ENCODE measurements around the gene ADARB1.

Gene ADARB1

GRCh38 chr21:45210461-45210983 lies 136.1 kb downstream of the ADARB1 start:
- no peak for DNase-seq

- DNase-seq: no peak
Measured at GRCh38 chr21:45211661-45212060, 137.3 kb downstream of the ADARB1 start.

GRCh38 chr21:45213392-45213791 lies 139.0 kb downstream of the ADARB1 start:
- DNase-seq: no peak

- DNase-seq: no peak
Measured at GRCh38 chr21:45215213-45215612, 140.8 kb downstream of the ADARB1 start.

DNA sequence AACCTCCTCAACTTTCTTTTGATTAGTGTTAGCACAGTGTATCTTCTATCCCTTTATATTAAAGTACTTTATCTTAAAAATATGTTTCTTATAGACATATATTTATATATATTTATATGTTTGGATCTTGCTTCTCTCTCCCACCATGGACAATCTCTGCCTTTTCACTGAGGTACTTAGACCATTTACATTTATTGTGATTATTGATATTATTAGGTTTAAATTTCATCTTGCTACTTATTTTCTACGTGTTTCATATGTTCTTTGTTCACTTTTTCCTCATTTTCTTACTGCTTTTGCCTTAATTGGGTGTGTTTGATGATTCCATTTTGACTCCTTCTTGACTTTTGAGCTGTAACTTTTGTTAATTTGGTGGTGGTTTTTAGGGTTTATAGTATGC lies 142.6 kb downstream of the ADARB1 start:
- no peak for DNase-seq

DNA sequence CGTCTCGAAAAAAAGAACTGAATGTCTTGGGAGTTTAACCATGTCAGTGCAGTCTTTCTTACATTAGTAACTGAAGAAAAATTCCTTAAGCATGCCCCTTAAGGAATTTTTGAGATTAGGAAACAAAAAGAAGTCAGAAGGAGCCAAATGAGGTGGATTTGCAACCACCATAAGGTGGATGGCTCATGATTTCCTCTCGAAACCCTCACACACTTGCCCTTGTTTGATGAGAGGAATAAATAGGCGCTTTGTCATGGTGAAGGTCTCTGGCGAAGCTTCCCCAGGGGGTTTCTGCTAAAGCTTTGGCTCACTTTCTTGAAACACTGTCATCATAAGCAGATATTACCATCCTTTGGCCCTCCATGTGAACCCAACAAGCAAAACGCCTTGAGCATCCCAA lies 145.1 kb downstream of the ADARB1 start:
- DNase-seq: no peak

DNA sequence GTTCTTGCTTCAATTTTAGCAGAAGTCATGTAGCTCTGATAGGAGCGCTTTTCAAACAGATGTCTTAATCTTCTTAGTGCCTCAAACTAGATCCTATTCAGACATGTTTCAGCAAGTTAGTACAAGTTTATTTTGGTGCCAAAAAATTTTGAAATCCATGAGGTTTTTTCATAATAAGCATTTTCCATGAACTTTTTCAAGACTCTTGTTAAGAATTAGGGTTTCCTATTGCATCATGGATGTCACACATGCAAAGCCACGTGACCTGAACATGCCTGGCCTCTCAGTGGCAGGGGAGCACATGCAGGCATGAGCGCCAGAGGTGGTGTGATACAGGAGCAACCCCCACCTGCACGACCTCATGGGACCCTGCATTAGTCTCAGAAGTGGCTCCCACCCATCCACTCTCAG lies 145.7 kb downstream of the ADARB1 start:
- no peak for DNase-seq

- no peak for DNase-seq
Measured at GRCh38 chr21:45220714-45221490, 146.5 kb downstream of the ADARB1 start.

GRCh38 chr21:45222001-45222400 lies 147.6 kb downstream of the ADARB1 start:
- DNase-seq: no peak

GRCh38 chr21:45223236-45224185 lies 149.1 kb downstream of the ADARB1 start:
- DNase-seq: no peak

- peak; percentile 27 for DNase-seq
Measured at GRCh38 chr21:45224189-45224938, 150.0 kb downstream of the ADARB1 start.

DNA sequence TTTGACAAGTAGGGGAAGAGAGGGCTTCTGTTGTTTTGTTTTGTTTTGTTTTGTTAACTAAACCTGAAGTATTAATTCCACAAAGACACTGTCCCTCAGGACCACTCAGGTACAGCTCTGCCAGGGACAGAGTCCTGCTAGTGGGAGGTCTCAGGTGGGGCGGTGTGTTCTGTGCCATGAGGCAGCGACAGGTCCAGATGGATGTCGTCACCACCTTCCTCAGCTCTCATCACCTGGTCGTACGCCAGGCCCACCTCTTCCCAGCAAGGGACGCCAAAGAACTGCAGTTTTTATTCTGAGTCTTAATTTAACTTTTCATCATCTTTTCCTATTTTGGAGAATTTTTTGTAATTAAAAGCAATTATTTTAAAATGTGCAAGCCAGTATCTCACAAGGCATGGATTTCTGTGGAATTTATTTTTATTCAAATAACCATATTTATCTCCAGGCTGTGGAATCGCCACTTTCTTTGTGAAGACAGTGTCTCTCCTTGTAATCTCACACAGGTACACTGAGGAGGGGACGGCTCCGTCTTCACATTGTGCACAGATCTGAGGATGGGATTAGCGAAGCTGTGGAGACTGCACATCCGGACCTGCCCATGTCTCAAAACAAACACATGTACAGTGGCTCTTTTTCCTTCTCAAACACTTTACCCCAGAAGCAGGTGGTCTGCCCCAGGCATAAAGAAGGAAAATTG lies 150.8 kb downstream of the ADARB1 start:
- DNase-seq: no peak

DNA sequence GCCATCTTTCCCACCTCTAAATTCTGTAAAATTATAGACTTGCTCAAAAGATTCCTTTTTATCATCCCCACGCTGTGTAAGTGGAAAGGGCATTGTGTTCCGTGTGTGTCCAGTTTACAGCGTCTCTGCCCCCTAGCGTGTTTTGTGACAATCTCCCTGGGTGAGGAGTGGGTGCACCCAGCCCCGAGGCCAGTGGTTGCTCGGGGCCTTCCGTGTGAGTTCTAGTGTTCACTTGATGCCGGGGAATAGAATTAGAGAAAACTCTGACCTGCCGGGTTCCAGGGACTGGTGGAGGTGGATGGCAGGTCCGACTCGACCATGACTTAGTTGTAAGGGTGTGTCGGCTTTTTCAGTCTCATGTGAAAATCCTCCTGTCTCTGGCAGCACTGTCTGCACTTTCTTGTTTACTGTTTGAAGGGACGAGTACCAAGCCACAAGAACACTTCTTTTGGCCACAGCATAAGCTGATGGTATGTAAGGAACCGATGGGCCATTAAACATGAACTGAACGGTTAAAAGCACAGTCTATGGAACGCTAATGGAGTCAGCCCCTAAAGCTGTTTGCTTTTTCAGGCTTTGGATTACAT lies 151.5 kb downstream of the ADARB1 start:
- no peak for DNase-seq

DNA sequence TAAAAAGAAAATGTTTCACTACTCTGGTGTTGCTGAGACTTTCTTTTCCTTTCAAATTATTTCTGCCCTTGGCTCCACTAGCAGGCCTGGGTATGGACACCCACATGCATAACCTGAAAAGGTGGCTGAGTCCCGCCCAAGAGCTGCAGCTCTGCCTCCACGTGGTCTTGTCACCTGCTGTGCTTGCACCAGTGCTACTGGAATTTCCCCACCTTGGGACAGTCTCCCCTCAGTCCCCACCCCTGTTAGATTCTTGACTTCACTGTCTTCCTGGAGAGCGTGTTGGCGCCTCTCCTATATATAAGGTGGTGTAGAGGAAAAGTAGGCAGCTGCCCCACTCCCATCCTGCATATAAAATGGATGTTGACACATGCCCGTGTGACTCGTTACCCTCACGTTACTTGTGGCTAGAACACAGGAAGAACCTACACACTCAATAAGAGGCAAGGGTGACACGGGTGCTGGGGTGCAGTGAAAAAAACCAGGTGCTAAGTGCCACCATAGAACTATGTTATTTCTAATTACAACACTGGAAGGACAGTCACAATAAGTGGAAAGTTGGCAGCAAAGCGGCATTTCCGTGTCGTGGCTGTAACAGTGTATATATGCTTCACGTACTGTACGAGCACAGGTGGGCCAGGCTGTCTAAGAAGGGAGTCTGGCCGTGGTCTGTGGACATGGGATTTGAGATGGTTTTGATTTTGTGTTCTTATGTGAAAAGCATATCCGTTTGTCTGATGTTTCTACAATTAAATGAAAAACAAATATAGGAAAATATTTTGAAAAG lies 152.4 kb downstream of the ADARB1 start:
- peak; percentile 47 for DNase-seq

- DNase-seq: no peak
Measured at GRCh38 chr21:45227735-45228134, 153.4 kb downstream of the ADARB1 start.

DNA sequence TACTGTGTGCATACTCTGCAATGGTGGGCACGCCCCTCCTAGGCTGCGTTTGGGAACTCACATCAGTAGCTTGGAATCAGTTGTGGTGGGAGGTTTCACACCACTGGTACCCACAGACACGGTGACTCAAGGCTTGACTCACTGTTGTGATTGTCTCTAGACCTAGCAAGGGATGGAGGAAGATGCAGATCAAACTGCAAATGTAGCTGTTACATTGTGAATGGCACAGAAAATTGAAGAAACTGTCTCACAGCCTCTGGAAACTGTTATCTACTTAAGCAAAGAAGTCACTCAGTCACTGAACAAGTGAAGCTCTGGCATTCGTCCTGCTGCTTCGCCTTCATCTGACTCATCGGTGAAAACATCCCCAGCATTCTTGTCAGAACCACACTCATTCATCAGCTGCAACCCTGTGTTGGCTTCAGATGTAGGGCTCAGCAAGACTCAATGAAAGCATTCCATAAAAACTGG lies 153.8 kb downstream of the ADARB1 start:
- DNase-seq: peak; percentile 88

DNA sequence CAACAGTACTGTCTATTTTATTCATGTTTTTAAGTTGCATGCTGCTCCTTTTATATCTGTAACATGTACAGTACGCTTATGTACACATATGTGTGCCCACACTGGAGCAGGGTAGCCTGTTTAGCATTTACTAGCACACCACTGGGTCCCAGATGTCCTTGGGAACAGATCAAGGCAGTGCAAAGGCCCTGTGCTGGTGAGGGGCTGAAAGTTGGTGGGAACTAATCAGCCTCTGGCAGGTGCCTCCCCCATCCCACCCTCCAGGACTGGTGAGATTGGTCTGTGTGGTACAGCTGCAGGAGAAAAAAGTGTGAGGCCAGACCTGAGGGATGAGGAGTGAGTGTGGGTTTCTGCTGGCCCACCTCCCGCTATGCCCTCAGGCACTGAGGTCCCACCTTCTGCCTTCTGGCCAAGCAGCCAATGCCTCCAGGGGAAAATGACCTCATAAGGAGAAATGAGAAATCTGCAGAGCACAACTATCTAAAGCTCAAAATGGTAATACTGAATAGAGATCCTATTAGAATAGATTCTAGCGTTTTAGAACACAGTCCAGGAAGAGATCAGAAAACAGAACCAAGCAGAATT lies 154.4 kb downstream of the ADARB1 start:
- DNase-seq: no peak

DNA sequence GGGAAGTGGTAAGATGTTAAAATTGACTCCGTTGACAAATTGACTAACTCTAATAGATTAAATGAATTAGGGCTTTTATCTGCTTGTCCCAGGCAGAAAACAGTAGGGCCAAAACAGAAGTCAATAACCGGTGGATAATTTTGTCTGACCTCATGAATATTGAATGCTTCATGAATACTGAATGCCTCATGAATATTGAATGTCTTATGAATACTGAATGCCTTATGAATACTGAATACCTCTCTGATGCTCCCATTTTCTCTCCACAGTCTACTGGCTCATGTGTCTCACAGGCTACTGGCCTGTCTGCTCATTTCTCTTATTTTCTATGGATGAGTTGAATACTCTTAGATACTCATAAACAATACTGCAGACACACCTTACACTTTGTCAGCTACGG lies 157.3 kb downstream of the ADARB1 start:
- DNase-seq: no peak

- DNase-seq: no peak
Measured at GRCh38 chr21:45234127-45234526, 159.7 kb downstream of the ADARB1 start.

- DNase-seq: no peak
Measured at GRCh38 chr21:45234965-45235364, 160.6 kb downstream of the ADARB1 start.

- DNase-seq: no peak
Measured at GRCh38 chr21:45235488-45235887, 161.1 kb downstream of the ADARB1 start.

All from stimulated activated CD4-positive, alpha-beta T cell treated with anti-CD3 and anti-CD28 coated beads, Interleukin-1b, Interleukin-23, amount 100 ng/mL, for 48 hours (primary cell).